ENCODE results near the gene PDCD10. TPM values are rescaled to one million over a fixed set of nuclear protein-coding genes. Genes with fewer than 3 reads are reported as not detected.

PDCD10 gene
- total RNA-seq, 4 donors from 2014 or later: 45.4 to 83.5 (median 73.0) TPM

DNA sequence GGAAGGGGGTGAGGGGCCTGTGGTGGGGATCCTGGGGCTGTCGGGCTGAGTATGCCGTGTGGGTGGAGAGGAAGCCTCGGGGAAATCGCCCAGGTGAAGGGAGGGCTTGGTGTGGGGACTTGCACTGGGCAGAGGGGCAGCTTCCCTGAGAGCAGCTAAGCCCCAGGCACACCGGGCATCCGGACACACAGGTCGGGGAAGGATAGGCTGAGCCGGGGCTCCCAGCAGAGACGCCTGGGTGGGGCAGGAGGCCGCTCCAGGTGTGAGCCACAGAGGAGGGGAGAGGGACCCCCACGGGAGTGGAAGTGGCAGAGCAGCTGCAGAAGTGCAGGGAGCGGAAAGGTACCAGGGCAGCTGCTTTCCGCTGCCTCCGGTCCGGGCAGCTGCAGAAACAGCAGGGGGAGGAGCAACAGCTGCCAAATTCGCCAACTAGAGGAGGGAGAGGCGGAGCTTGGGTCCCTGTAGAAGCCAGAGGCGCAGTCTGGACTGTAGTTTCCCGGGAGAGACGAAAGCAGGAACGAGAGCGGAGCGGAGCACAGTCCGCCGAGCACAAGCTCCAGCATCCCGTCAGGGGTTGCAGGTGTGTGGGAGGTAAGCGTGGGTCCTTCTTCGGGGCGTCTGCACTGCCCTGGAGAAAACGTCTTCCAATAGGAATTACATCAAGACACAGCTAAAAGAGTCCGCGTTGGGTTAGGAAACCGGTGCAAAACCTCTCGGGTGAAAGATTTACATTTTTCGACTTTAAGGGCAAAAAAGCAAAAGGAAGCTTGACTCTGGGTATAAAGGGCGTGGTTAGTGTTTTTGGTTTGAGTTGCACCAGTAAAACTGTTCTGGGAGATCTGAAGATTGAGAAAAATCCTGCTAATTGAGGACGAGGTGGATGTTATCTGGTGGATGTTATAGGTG, 794 bp upstream of the PDCD10 start, which contains the start of gene SERPINI1:
Gene SERPINI1, plus strand, starts transcription at position 489 of the 906 bp plus-strand sequence. CDS start 53,408 bp downstream, outside the sequence.
- peak; percentile 85 to 90 for DNase-seq
- H3K4me3 ChIP-seq: peak within 1 kb of the TSS; percentile 79 to 81
- peak within 1 kb of the TSS; percentile 77 to 90 for H3K27ac ChIP-seq
- H3K4me1 ChIP-seq: no peaks in the 10 kb centered on the region
- no peaks in the 10 kb centered on the region for H3K27me3 ChIP-seq
- no peaks in the 10 kb centered on the region for H3K36me3 ChIP-seq
- TF ChIP-seq CTCF (IDR thresholded peaks at IDR 0.05) (no peak), POLR2A (IDR thresholded peaks at IDR 0.05) (peak; percentile 54 to 72)
- intact Hi-C loops (cut with DNase I; ENCODE audit: low total_unique reads): no loop called here
- H3K9me3 ChIP-seq: no peaks in the 10 kb centered on the region

DNA sequence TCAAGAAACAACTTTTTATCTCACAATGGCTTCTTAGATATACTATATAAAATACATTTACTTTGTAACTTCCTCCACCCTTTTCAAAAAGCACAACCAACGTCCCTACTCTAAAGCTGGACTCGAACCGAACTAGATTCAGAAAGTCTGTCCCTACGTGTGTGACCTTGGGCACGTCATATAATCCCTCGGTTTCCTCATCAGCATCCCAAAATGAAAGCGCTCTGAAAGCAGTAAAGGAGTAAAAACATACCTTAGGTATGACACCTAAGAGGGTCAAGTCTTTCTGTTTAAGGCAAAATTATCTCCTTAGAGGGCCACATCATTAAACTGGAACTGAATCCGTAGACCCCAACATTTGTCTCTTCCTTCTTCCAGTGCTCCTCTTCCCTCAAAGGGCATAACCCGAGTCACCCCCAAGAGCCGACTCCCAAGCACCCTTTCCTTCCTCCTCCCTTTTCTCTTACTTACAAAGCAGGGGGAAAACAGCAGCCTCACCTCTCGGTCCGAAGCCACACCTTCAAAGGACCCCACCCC, 663 bp downstream of the PDCD10 start:
- intact Hi-C loops (cut with DNase I; ENCODE audit: low total_unique reads): no loop called here
- H3K4me3 ChIP-seq: peak overlapping the region; percentile 79 to 81
- no peaks in the 10 kb centered on the region for H3K9me3 ChIP-seq
- peak overlapping the region; percentile 77 to 90 for H3K27ac ChIP-seq
- DNase-seq: no peak
- peaks cover 0 to under 1% of the 10 kb centered on the region in 2 donors for H3K4me1 ChIP-seq
- H3K27me3 ChIP-seq: no peaks in the 10 kb centered on the region
- TF ChIP-seq CTCF (IDR thresholded peaks at IDR 0.05) (no peak), POLR2A (IDR thresholded peaks at IDR 0.05) (no peak)
- H3K36me3 ChIP-seq: no peaks in the 10 kb centered on the region

GRCh38 chr3:167732313-167733065, 2.2 kb downstream of the PDCD10 start:
- Histone ChIP-seq H3K36me3 (no peaks in the 10 kb centered on the region), H3K9me3 (no peaks in the 10 kb centered on the region), H3K4me1 (peaks cover 0 to 4% of the 10 kb centered on the region in 2 donors), H3K4me3 (no peak overlapping the region), H3K27ac (no peak overlapping the region), H3K27me3 (no peaks in the 10 kb centered on the region)
- DNase-seq: no peak
- no peak for TF ChIP-seq POLR2A (IDR thresholded peaks at IDR 0.05)
- no peak for TF ChIP-seq CTCF (IDR thresholded peaks at IDR 0.05)
- intact Hi-C loops (cut with DNase I; ENCODE audit: low total_unique reads): no loop called here

- no peak for TF ChIP-seq POLR2A (IDR thresholded peaks at IDR 0.05)
- no peak for TF ChIP-seq CTCF (IDR thresholded peaks at IDR 0.05)
- DNase-seq: no peak
- H3K4me1 ChIP-seq: peaks cover 0 to 4% of the 10 kb centered on the region in 2 donors
- no peaks in the 10 kb centered on the region for H3K27me3 ChIP-seq
- H3K36me3 ChIP-seq: no peaks in the 10 kb centered on the region
- no peak overlapping the region for H3K27ac ChIP-seq
- intact Hi-C loops (cut with DNase I; ENCODE audit: low total_unique reads): no loop called here
- H3K4me3 ChIP-seq: no peak overlapping the region
- H3K9me3 ChIP-seq: no peaks in the 10 kb centered on the region
These were observed 3.3 kb downstream of the PDCD10 start for GRCh38 chr3:167731393-167731792.

All from uterus (tissue), 4 donors.